Transverse colon (tissue), 3 donors: ENCODE measurements around the gene LRRC73.

Experiments used
- POLR2A ChIP-seq: fragments of 450-650 bp; IDR thresholded peaks from one replicate; pipeline ENCODE4 v1.6.1; 2016; ENCODE audit warnings: antibody characterized with exemption, mild to moderate bottlenecking, moderate library complexity
- TF ChIP-seq, protein P1 (sequence below), 5 experiments: fragments of 200-600 bp in 3 of 5; fragments of 450-650 bp in 2 of 5; sonication (generic) in 3 of 5; IDR thresholded peaks; 1 replicate in 2 of 5; 2 replicates in 3 of 5; pipeline ENCODE4 v1.5.1; 2016 to 2017; ENCODE audit warnings: antibody characterized with exemption in 5 of 5, inconsistent platforms in 3 of 5, mild to moderate bottlenecking in 2 of 5, moderate library complexity in 1 of 5

DNA sequence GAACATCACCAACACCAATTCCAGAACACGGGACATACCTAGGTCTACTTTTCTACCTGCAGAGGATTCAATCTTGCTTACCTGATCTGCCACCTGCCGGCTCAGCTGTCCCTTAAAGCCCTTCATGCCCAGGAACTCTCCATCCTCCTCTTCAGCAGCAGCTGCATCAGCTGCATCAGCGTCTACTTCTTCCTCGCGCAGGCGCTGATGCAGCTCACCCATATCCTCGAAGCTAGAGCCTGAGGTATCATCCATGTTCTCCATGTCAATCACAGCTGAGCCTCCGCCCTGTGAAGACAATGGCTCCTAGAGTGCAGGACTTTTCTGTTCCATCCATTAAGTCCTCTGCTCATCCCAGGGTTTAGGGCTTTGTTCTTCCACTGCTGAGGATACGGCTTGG lies 5.7 kb upstream of the LRRC73 start:
- TF ChIP-seq, protein P1, sequence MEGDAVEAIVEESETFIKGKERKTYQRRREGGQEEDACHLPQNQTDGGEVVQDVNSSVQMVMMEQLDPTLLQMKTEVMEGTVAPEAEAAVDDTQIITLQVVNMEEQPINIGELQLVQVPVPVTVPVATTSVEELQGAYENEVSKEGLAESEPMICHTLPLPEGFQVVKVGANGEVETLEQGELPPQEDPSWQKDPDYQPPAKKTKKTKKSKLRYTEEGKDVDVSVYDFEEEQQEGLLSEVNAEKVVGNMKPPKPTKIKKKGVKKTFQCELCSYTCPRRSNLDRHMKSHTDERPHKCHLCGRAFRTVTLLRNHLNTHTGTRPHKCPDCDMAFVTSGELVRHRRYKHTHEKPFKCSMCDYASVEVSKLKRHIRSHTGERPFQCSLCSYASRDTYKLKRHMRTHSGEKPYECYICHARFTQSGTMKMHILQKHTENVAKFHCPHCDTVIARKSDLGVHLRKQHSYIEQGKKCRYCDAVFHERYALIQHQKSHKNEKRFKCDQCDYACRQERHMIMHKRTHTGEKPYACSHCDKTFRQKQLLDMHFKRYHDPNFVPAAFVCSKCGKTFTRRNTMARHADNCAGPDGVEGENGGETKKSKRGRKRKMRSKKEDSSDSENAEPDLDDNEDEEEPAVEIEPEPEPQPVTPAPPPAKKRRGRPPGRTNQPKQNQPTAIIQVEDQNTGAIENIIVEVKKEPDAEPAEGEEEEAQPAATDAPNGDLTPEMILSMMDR (IDR thresholded peaks at IDR 0.05): no peak
- TF ChIP-seq POLR2A: no peak
